ENCODE measurements around the gene SYCP1. TPM values are rescaled to one million over a fixed set of nuclear protein-coding genes. Genes with fewer than 3 reads are reported as not detected.
A peak's percentile ranks its signal among the peaks of the same experiment; 100 is the strongest.
"Not testable (repeated sequence)": the region's sequence is repeated elsewhere in the genome, so short reads cannot be mapped to it uniquely, and the experiment has no call there.

Gene SYCP1
- total and polyA plus RNA-seq, 5 donors from 2014 or later = not detected

- Mint-ChIP-seq H3K4me1 (no peaks in the 10 kb centered on the region), H3K27ac (no peak overlapping the region), H3K36me3 (no peaks in the 10 kb centered on the region), H3K9me3 (peaks cover 0 to 3% (median 0%) of the 10 kb centered on the region in 7 donors), H3K27me3 (peaks cover 40% of the 10 kb centered on the region), H3K4me3 (no peak overlapping the region)
- H3K9me3 ChIP-seq (ENCODE audit: control insufficient read depth in 2 of 2, low read length in 2 of 2) = no peaks in the 10 kb centered on the region
- H3K4me1 ChIP-seq (ENCODE audit: control insufficient read depth, insufficient read depth, low read length, poor library complexity, severe bottlenecking) = no peaks in the 10 kb centered on the region
- H3K36me3 ChIP-seq (ENCODE audit: control insufficient read depth, insufficient read depth, low read length) = no peaks in the 10 kb centered on the region
- no peaks in the 10 kb centered on the region for H3K27me3 ChIP-seq (ENCODE audit: control insufficient read depth, insufficient read depth, low read length)
- no peak for DNase-seq
- H3K4me3 ChIP-seq (ENCODE audit: low read depth, low read length) = no peak overlapping the region
- ATAC-seq (ENCODE audit: low read depth in 2 of 2) = no peak
- H3K27ac ChIP-seq (ENCODE audit: insufficient read depth, low read length, poor library complexity, severe bottlenecking) = no peak overlapping the region
These were observed 47.7 kb downstream of the SYCP1 start for GRCh38 chr1:114902343-114902742.

- DNase-seq = no peak
- Mint-ChIP-seq H3K9me3 (peaks cover 0 to 3% (median 0%) of the 10 kb centered on the region in 7 donors), H3K27ac (no peak overlapping the region), H3K4me3 (no peak overlapping the region), H3K27me3 (peaks cover 37% of the 10 kb centered on the region), H3K36me3 (no peaks in the 10 kb centered on the region), H3K4me1 (no peaks in the 10 kb centered on the region)
- H3K4me1 ChIP-seq (ENCODE audit: control insufficient read depth, insufficient read depth, low read length, poor library complexity, severe bottlenecking) = no peaks in the 10 kb centered on the region
- H3K27ac ChIP-seq (ENCODE audit: insufficient read depth, low read length, poor library complexity, severe bottlenecking) = no peak overlapping the region
- no peaks in the 10 kb centered on the region for H3K36me3 ChIP-seq (ENCODE audit: control insufficient read depth, insufficient read depth, low read length)
- no peaks in the 10 kb centered on the region for H3K27me3 ChIP-seq (ENCODE audit: control insufficient read depth, insufficient read depth, low read length)
- no peak overlapping the region for H3K4me3 ChIP-seq (ENCODE audit: low read depth, low read length)
- no peaks in the 10 kb centered on the region for H3K9me3 ChIP-seq (ENCODE audit: control insufficient read depth in 2 of 2, low read length in 2 of 2)
- ATAC-seq (ENCODE audit: low read depth in 2 of 2) = no peak
These were observed 48.8 kb downstream of the SYCP1 start for GRCh38 chr1:114903480-114903879.

- not testable (repeated sequence) for H3K4me1 ChIP-seq (ENCODE audit: control insufficient read depth, insufficient read depth, low read length, poor library complexity, severe bottlenecking); H3K4me3 ChIP-seq (ENCODE audit: low read depth, low read length); H3K27ac Mint-ChIP-seq; H3K36me3 Mint-ChIP-seq; H3K27ac ChIP-seq (ENCODE audit: insufficient read depth, low read length, poor library complexity, severe bottlenecking); H3K9me3 Mint-ChIP-seq; H3K4me3 Mint-ChIP-seq; H3K4me1 Mint-ChIP-seq; DNase-seq; H3K9me3 ChIP-seq (ENCODE audit: control insufficient read depth in 2 of 2, low read length in 2 of 2); H3K36me3 ChIP-seq (ENCODE audit: control insufficient read depth, insufficient read depth, low read length); ATAC-seq (ENCODE audit: low read depth in 2 of 2); H3K27me3 ChIP-seq (ENCODE audit: control insufficient read depth, insufficient read depth, low read length)
- peaks cover 39% of the 10 kb centered on the region for H3K27me3 Mint-ChIP-seq
These were observed 61.1 kb downstream of the SYCP1 start for GRCh38 chr1:114915720-114916119.

- H3K4me3 ChIP-seq (ENCODE audit: low read depth, low read length) = no peak overlapping the region
- no peaks in the 10 kb centered on the region for H3K4me1 ChIP-seq (ENCODE audit: control insufficient read depth, insufficient read depth, low read length, poor library complexity, severe bottlenecking)
- no peak for ATAC-seq (ENCODE audit: low read depth in 2 of 2)
- Mint-ChIP-seq H3K27me3 (peaks cover 40% of the 10 kb centered on the region), H3K9me3 (peaks cover 0 to 5% (median 3%) of the 10 kb centered on the region in 7 donors), H3K27ac (no peak overlapping the region), H3K4me1 (no peaks in the 10 kb centered on the region), H3K36me3 (no peaks in the 10 kb centered on the region), H3K4me3 (no peak overlapping the region)
- peaks cover 20% of the 10 kb centered on the region for H3K27me3 ChIP-seq (ENCODE audit: control insufficient read depth, insufficient read depth, low read length)
- H3K27ac ChIP-seq (ENCODE audit: insufficient read depth, low read length, poor library complexity, severe bottlenecking) = no peak overlapping the region
- no peaks in the 10 kb centered on the region for H3K36me3 ChIP-seq (ENCODE audit: control insufficient read depth, insufficient read depth, low read length)
- peaks cover 0 to 4% of the 10 kb centered on the region in 2 experiments for H3K9me3 ChIP-seq (ENCODE audit: control insufficient read depth in 2 of 2, low read length in 2 of 2)
- DNase-seq = no peak
These were observed 71.9 kb downstream of the SYCP1 start for GRCh38 chr1:114926607-114927006.

- Mint-ChIP-seq H3K4me3 (no peak overlapping the region), H3K27ac (no peak overlapping the region), H3K27me3 (peaks cover 41% of the 10 kb centered on the region), H3K9me3 (peaks cover 0 to 10% (median 3%) of the 10 kb centered on the region in 7 donors), H3K36me3 (no peaks in the 10 kb centered on the region), H3K4me1 (no peaks in the 10 kb centered on the region)
- Histone ChIP-seq H3K4me3 (ENCODE audit: low read depth, low read length) (no peak overlapping the region), H3K4me1 (ENCODE audit: control insufficient read depth, insufficient read depth, low read length, poor library complexity, severe bottlenecking) (no peaks in the 10 kb centered on the region), H3K36me3 (ENCODE audit: control insufficient read depth, insufficient read depth, low read length) (no peaks in the 10 kb centered on the region), H3K27me3 (ENCODE audit: control insufficient read depth, insufficient read depth, low read length) (peaks cover 16% of the 10 kb centered on the region), H3K27ac (ENCODE audit: insufficient read depth, low read length, poor library complexity, severe bottlenecking) (no peak overlapping the region), H3K9me3 (ENCODE audit: control insufficient read depth in 2 of 2, low read length in 2 of 2) (peaks cover 0 to 4% of the 10 kb centered on the region in 2 experiments)
- DNase-seq (no peak), ATAC-seq (ENCODE audit: low read depth in 2 of 2) (no peak)
These were observed 72.7 kb downstream of the SYCP1 start for GRCh38 chr1:114927401-114927800.

GRCh38 chr1:114956570-114956969 lies 101.9 kb downstream of the SYCP1 start:
- ATAC-seq (ENCODE audit: low read depth in 2 of 2) (no peak), DNase-seq (peak in 1 of 3 donors; percentile 3)
- Mint-ChIP-seq H3K9me3 (peaks cover 0 to 4% (median under 1%) of the 10 kb centered on the region in 7 donors), H3K36me3 (no peaks in the 10 kb centered on the region), H3K4me1 (no peaks in the 10 kb centered on the region), H3K27ac (no peak overlapping the region), H3K27me3 (peaks cover 26% of the 10 kb centered on the region), H3K4me3 (no peak overlapping the region)
- no peak overlapping the region for H3K4me3 ChIP-seq (ENCODE audit: low read depth, low read length)
- H3K9me3 ChIP-seq (ENCODE audit: control insufficient read depth in 2 of 2, low read length in 2 of 2) = no peaks in the 10 kb centered on the region
- H3K27ac ChIP-seq (ENCODE audit: insufficient read depth, low read length, poor library complexity, severe bottlenecking) = no peak overlapping the region
- H3K27me3 ChIP-seq (ENCODE audit: control insufficient read depth, insufficient read depth, low read length) = peaks cover 7% of the 10 kb centered on the region
- H3K4me1 ChIP-seq (ENCODE audit: control insufficient read depth, insufficient read depth, low read length, poor library complexity, severe bottlenecking) = no peaks in the 10 kb centered on the region
- no peaks in the 10 kb centered on the region for H3K36me3 ChIP-seq (ENCODE audit: control insufficient read depth, insufficient read depth, low read length)

- Histone ChIP-seq H3K36me3 (ENCODE audit: control insufficient read depth, insufficient read depth, low read length) (no peaks in the 10 kb centered on the region), H3K4me3 (ENCODE audit: low read depth, low read length) (no peak overlapping the region), H3K27ac (ENCODE audit: insufficient read depth, low read length, poor library complexity, severe bottlenecking) (no peak overlapping the region), H3K9me3 (ENCODE audit: control insufficient read depth in 2 of 2, low read length in 2 of 2) (no peaks in the 10 kb centered on the region), H3K4me1 (ENCODE audit: control insufficient read depth, insufficient read depth, low read length, poor library complexity, severe bottlenecking) (no peaks in the 10 kb centered on the region), H3K27me3 (ENCODE audit: control insufficient read depth, insufficient read depth, low read length) (peaks cover 6% of the 10 kb centered on the region)
- Mint-ChIP-seq H3K36me3 (no peaks in the 10 kb centered on the region), H3K27me3 (peaks cover 28% of the 10 kb centered on the region), H3K4me3 (no peak overlapping the region), H3K27ac (no peak overlapping the region), H3K9me3 (peaks cover 0 to 6% (median 3%) of the 10 kb centered on the region in 7 donors), H3K4me1 (no peaks in the 10 kb centered on the region)
- ATAC-seq (ENCODE audit: low read depth in 2 of 2) = no peak
- no peak for DNase-seq
These were observed 104.8 kb downstream of the SYCP1 start for GRCh38 chr1:114959423-114959822.

GRCh38 chr1:114976891-114977290 lies 122.2 kb downstream of the SYCP1 start:
- no peak overlapping the region for H3K4me3 Mint-ChIP-seq
- no peak for DNase-seq
- Histone ChIP-seq H3K4me1 (ENCODE audit: control insufficient read depth, insufficient read depth, low read length, poor library complexity, severe bottlenecking) (no peaks in the 10 kb centered on the region), H3K36me3 (ENCODE audit: control insufficient read depth, insufficient read depth, low read length) (no peaks in the 10 kb centered on the region), H3K27me3 (ENCODE audit: control insufficient read depth, insufficient read depth, low read length) (peaks cover 18% of the 10 kb centered on the region), H3K4me3 (ENCODE audit: low read depth, low read length) (no peak overlapping the region), H3K9me3 (ENCODE audit: control insufficient read depth in 2 of 2, low read length in 2 of 2) (peaks cover 3 to 6% of the 10 kb centered on the region in 2 experiments), H3K27ac (ENCODE audit: insufficient read depth, low read length, poor library complexity, severe bottlenecking) (no peak overlapping the region)
- H3K9me3 Mint-ChIP-seq = peaks cover 0 to 3% (median 2%) of the 10 kb centered on the region in 7 donors
- no peak for ATAC-seq (ENCODE audit: low read depth in 2 of 2)
- H3K36me3 Mint-ChIP-seq = no peaks in the 10 kb centered on the region
- H3K27me3 Mint-ChIP-seq = peaks cover 50% of the 10 kb centered on the region
- no peak overlapping the region for H3K27ac Mint-ChIP-seq
- peaks cover 0 to 4% (median 0%) of the 10 kb centered on the region in 4 donors for H3K4me1 Mint-ChIP-seq

Measured in CD4-positive, CD25-positive, alpha-beta regulatory T cell (primary cell).